Stimulated activated memory B cell treated with anti-CD40 and anti-IgM and Interleukin-4, amounts not matched to agents 10 μg/mL and 1 μg/mL and 100 μg/mL, for 72 hours (primary cell): ENCODE data around the gene MAN1B1.
"Not testable (repeated sequence)": the region's sequence is repeated elsewhere in the genome, so short reads cannot be mapped to it uniquely, and the experiment has no call there.

ENCODE experiments used
- ATAC-seq: fragments of 150-1000 bp; cut with Tn5 transposase; 2 replicates; pipeline ENCODE4 v1.10.0; 2021
- H3K27ac Mint-ChIP-seq: one replicate; pipeline ENCODE4 v1.8.0; 2022; ENCODE audit warnings: mild to moderate bottlenecking, mixed read lengths
- H3K27me3 Mint-ChIP-seq: one replicate; pipeline ENCODE4 v1.8.0; 2022; ENCODE audit warnings: mixed read lengths
- H3K36me3 Mint-ChIP-seq: one replicate; pipeline ENCODE4 v1.8.0; 2022; ENCODE audit warnings: mixed read lengths
- H3K4me1 Mint-ChIP-seq: one replicate; pipeline ENCODE4 v1.8.0; 2022; ENCODE audit warnings: mixed read lengths
- H3K4me3 Mint-ChIP-seq: one replicate; pipeline ENCODE4 v1.8.0; 2022; ENCODE audit warnings: mild to moderate bottlenecking, moderate library complexity, mixed read lengths
- H3K9me3 Mint-ChIP-seq: one replicate; pipeline ENCODE4 v1.8.0; 2022; ENCODE audit warnings: mixed read lengths

The MAN1B1 gene

GRCh38 chr9:137116027-137116507 is 29.3 kb downstream of the MAN1B1 start:
- no peak for ATAC-seq

GRCh38 chr9:137116728-137117127 is 29.9 kb downstream of the MAN1B1 start:
- H3K4me1 Mint-ChIP-seq, result peaks cover 28% of the 10 kb centered on the region
- no peaks in the 10 kb centered on the region for H3K27me3 Mint-ChIP-seq
- no peaks in the 10 kb centered on the region for H3K9me3 Mint-ChIP-seq
- H3K27ac Mint-ChIP-seq, result no peak overlapping the region
- ATAC-seq, result no peak
- H3K4me3 Mint-ChIP-seq, result no peak overlapping the region
- peaks cover 5% of the 10 kb centered on the region for H3K36me3 Mint-ChIP-seq

More at GRCh38 chr9:137116027-137116507, 29.3 kb downstream of the MAN1B1 start:
- no peaks in the 10 kb centered on the region for H3K9me3 Mint-ChIP-seq
- no peaks in the 10 kb centered on the region for H3K27me3 Mint-ChIP-seq
- H3K4me3 Mint-ChIP-seq, result no peak overlapping the region
- H3K36me3 Mint-ChIP-seq, result peaks cover 7% of the 10 kb centered on the region
- peaks cover 26% of the 10 kb centered on the region for H3K4me1 Mint-ChIP-seq
- no peak overlapping the region for H3K27ac Mint-ChIP-seq

- Mint-ChIP-seq H3K4me1 (peaks cover 34% of the 10 kb centered on the region), H3K9me3 (no peaks in the 10 kb centered on the region), H3K27ac (no peak overlapping the region), H3K36me3 (peaks cover 5% of the 10 kb centered on the region), H3K4me3 (no peak overlapping the region), H3K27me3 (no peaks in the 10 kb centered on the region)
- ATAC-seq, result no peak
Observed at GRCh38 chr9:137117269-137117731, 30.5 kb downstream of the MAN1B1 start.

- not testable (repeated sequence) for H3K27me3 Mint-ChIP-seq, ATAC-seq, H3K27ac Mint-ChIP-seq, H3K36me3 Mint-ChIP-seq, H3K9me3 Mint-ChIP-seq, H3K4me3 Mint-ChIP-seq
- peaks cover 35% of the 10 kb centered on the region for H3K4me1 Mint-ChIP-seq
Observed at GRCh38 chr9:137118092-137118603, 31.4 kb downstream of the MAN1B1 start.

- H3K27me3 Mint-ChIP-seq, H3K9me3 Mint-ChIP-seq, H3K36me3 Mint-ChIP-seq: not testable (repeated sequence)
- Mint-ChIP-seq H3K27ac (peak overlapping the region; percentile 83), H3K4me3 (peak overlapping the region; percentile 74), H3K4me1 (peaks cover 48% of the 10 kb centered on the region)
- ATAC-seq, result peak; percentile 73
Observed at GRCh38 chr9:137121927-137122795, 35.4 kb downstream of the MAN1B1 start.

GRCh38 chr9:137122796-137123467 is 36.1 kb downstream of the MAN1B1 start:
- Mint-ChIP-seq H3K4me1 (peaks cover 54% of the 10 kb centered on the region), H3K4me3 (peak overlapping the region; percentile 74), H3K27ac (peak overlapping the region; percentile 83)
- H3K36me3 Mint-ChIP-seq, H3K27me3 Mint-ChIP-seq, H3K9me3 Mint-ChIP-seq: not testable (repeated sequence)
- peak; percentile 43 for ATAC-seq

- no peaks in the 10 kb centered on the region for H3K9me3 Mint-ChIP-seq
- H3K36me3 Mint-ChIP-seq, result peaks cover 5% of the 10 kb centered on the region
- peaks cover 59% of the 10 kb centered on the region for H3K4me1 Mint-ChIP-seq
- no peak for ATAC-seq
- H3K27ac Mint-ChIP-seq, result peak overlapping the region; percentile 83
- H3K27me3 Mint-ChIP-seq, result no peaks in the 10 kb centered on the region
- H3K4me3 Mint-ChIP-seq, result peak overlapping the region; percentile 36
Observed at GRCh38 chr9:137123468-137123837, 36.7 kb downstream of the MAN1B1 start.

- not testable (repeated sequence) for H3K27me3 Mint-ChIP-seq, ATAC-seq, H3K36me3 Mint-ChIP-seq, H3K9me3 Mint-ChIP-seq
- Mint-ChIP-seq H3K4me1 (peaks cover 60% of the 10 kb centered on the region), H3K4me3 (peak overlapping the region; percentile 36), H3K27ac (peak overlapping the region; percentile 83)
Observed at GRCh38 chr9:137123952-137124462, 37.2 kb downstream of the MAN1B1 start.

- Mint-ChIP-seq H3K36me3 (peaks cover 5% of the 10 kb centered on the region), H3K27ac (peak overlapping the region; percentile 87), H3K27me3 (no peaks in the 10 kb centered on the region), H3K4me1 (peaks cover 52% of the 10 kb centered on the region), H3K9me3 (no peaks in the 10 kb centered on the region), H3K4me3 (peak overlapping the region; percentile 93)
- ATAC-seq, result no peak
Observed at GRCh38 chr9:137126786-137127185, 40.0 kb downstream of the MAN1B1 start.

GRCh38 chr9:137127301-137128157 is 40.7 kb downstream of the MAN1B1 start:
- peak overlapping the region; percentile 87 for H3K27ac Mint-ChIP-seq
- H3K9me3 Mint-ChIP-seq, result no peaks in the 10 kb centered on the region
- H3K4me1 Mint-ChIP-seq, result peaks cover 44% of the 10 kb centered on the region

GRCh38 chr9:137128158-137128861 is 41.5 kb downstream of the MAN1B1 start:
- no peak for ATAC-seq
- peak overlapping the region; percentile 85 for H3K4me3 Mint-ChIP-seq

More at GRCh38 chr9:137127301-137128157, 40.7 kb downstream of the MAN1B1 start:
- H3K36me3 Mint-ChIP-seq, result peaks cover 5% of the 10 kb centered on the region
- no peak for ATAC-seq
- peak overlapping the region; percentile 93 for H3K4me3 Mint-ChIP-seq
- H3K27me3 Mint-ChIP-seq, result no peaks in the 10 kb centered on the region

GRCh38 chr9:137128862-137129455 is 42.2 kb downstream of the MAN1B1 start:
- H3K36me3 Mint-ChIP-seq, result peaks cover 5% of the 10 kb centered on the region
- H3K9me3 Mint-ChIP-seq, result no peaks in the 10 kb centered on the region
- H3K4me3 Mint-ChIP-seq, result peak overlapping the region; percentile 85
- peaks cover 32% of the 10 kb centered on the region for H3K4me1 Mint-ChIP-seq
- H3K27me3 Mint-ChIP-seq, result no peaks in the 10 kb centered on the region
- peak; percentile 14 for ATAC-seq
- peak overlapping the region; percentile 87 for H3K27ac Mint-ChIP-seq

More at GRCh38 chr9:137128158-137128861, 41.5 kb downstream of the MAN1B1 start:
- Mint-ChIP-seq H3K27ac (peak overlapping the region; percentile 87), H3K9me3 (no peaks in the 10 kb centered on the region), H3K36me3 (peaks cover 5% of the 10 kb centered on the region), H3K27me3 (no peaks in the 10 kb centered on the region), H3K4me1 (peaks cover 38% of the 10 kb centered on the region)

- H3K27ac Mint-ChIP-seq, result peak overlapping the region; percentile 87
- H3K9me3 Mint-ChIP-seq, result no peaks in the 10 kb centered on the region
- peaks cover 32% of the 10 kb centered on the region for H3K4me1 Mint-ChIP-seq
- peak overlapping the region; percentile 85 for H3K4me3 Mint-ChIP-seq
- peaks cover 3% of the 10 kb centered on the region for H3K27me3 Mint-ChIP-seq
- ATAC-seq, result peak; percentile 99
- peaks cover 5% of the 10 kb centered on the region for H3K36me3 Mint-ChIP-seq
Observed at GRCh38 chr9:137129456-137130175, 42.8 kb downstream of the MAN1B1 start.
